GM23338 (cell line): Measurements from ENCODE around the gene RFPL2. TPM values are rescaled to one million over a fixed set of nuclear protein-coding genes. Genes with fewer than 3 reads are reported as not detected.

Source experiments
- ATAC-seq: fragments of 200-7000 bp; cut with Tn5 transposase; 3 replicates; pipeline ENCODE4 v1.9.1; 2020
- DNase-seq: peaks from one replicate; pipeline ENCODE4 v3.0.0-alpha.2; 2015; ENCODE audit warnings: low spot score
- H2AFZ ChIP-seq: fragments of 200-600 bp; sonication (generic); 2 replicates; pipeline ENCODE4 v1.8.0; 2016; ENCODE audit warnings: antibody characterized with exemption, mild to moderate bottlenecking, moderate library complexity
- H3F3A ChIP-seq: fragments of 200-600 bp; sonication (generic); replicated peaks from 2 replicates; pipeline ENCODE4 v1.8.0; 2017; ENCODE audit warnings: antibody characterized with exemption, mixed run types, low read depth
- H3K27ac ChIP-seq: fragments of 200-600 bp; sonication (generic); 2 replicates; pipeline ENCODE4 v1.6.1; 2016; ENCODE audit warnings: low read depth
- H3K27me3 ChIP-seq: fragments of 200-600 bp; sonication (generic); 2 replicates; pipeline ENCODE4 v1.8.0; 2016; ENCODE audit warnings: mild to moderate bottlenecking, mixed run types, moderate library complexity; ENCODE audit not compliant: insufficient read depth
- H3K36me3 ChIP-seq: fragments of 200-600 bp; sonication (generic); 2 replicates; pipeline ENCODE4 v1.8.0; 2016; ENCODE audit warnings: mild to moderate bottlenecking; ENCODE audit not compliant: insufficient read depth
- H3K4me1 ChIP-seq: fragments of 200-600 bp; sonication (generic); 2 replicates; pipeline ENCODE4 v1.8.0; 2016; ENCODE audit warnings: mild to moderate bottlenecking, moderate library complexity; ENCODE audit not compliant: insufficient read depth
- H3K4me2 ChIP-seq: fragments of 200-600 bp; sonication (generic); 2 replicates; pipeline ENCODE4 v1.7.1; 2017; ENCODE audit warnings: mixed run types
- H3K4me3 ChIP-seq: fragments of 200-600 bp; sonication (generic); 2 replicates; pipeline ENCODE4 v1.6.1; 2016; ENCODE audit warnings: mixed run types
- H3K79me2 ChIP-seq: fragments of 200-600 bp; sonication (generic); replicated peaks from 2 replicates; pipeline ENCODE4 v1.8.0; 2017; ENCODE audit warnings: mild to moderate bottlenecking; ENCODE audit not compliant: insufficient read depth
- H3K9me2 ChIP-seq: fragments of 200-600 bp; sonication (generic); 2 replicates; pipeline ENCODE4 v1.8.0; 2017; ENCODE audit not compliant: insufficient read depth
- H4K20me1 ChIP-seq: fragments of 200-600 bp; sonication (generic); replicated peaks from 2 replicates; pipeline ENCODE4 v1.8.0; 2017; ENCODE audit warnings: mild to moderate bottlenecking; ENCODE audit not compliant: insufficient read depth
- H3K27ac Mint-ChIP-seq: 2 replicates; pipeline ENCODE4 v1.8.0; 2020; ENCODE audit warnings: inconsistent platforms, mild to moderate bottlenecking, moderate library complexity, mixed read lengths
- H3K27me3 Mint-ChIP-seq: 3 replicates; pipeline ENCODE4 v1.8.0; 2022; ENCODE audit warnings: low read depth, mild to moderate bottlenecking, moderate library complexity, mixed read lengths, inconsistent platforms; ENCODE audit not compliant: insufficient read depth, poor library complexity
- H3K36me3 Mint-ChIP-seq: 3 replicates; pipeline ENCODE4 v1.8.0; 2021; ENCODE audit warnings: low read depth, mild to moderate bottlenecking, inconsistent platforms, moderate library complexity, mixed read lengths
- H3K4me1 Mint-ChIP-seq: 3 replicates; pipeline ENCODE4 v1.8.0; 2020; ENCODE audit warnings: mild to moderate bottlenecking, inconsistent platforms, mixed read lengths
- H3K4me3 Mint-ChIP-seq: 3 replicates; pipeline ENCODE4 v1.8.0; 2021; ENCODE audit warnings: moderate library complexity, mild to moderate bottlenecking, inconsistent platforms, mixed read lengths
- H3K9me3 Mint-ChIP-seq: 3 replicates; pipeline ENCODE4 v1.8.0; 2020; ENCODE audit warnings: moderate library complexity, mild to moderate bottlenecking, inconsistent platforms, mixed read lengths
- CREB1 ChIP-seq: fragments of 250-450 bp; sonication (Bioruptor Pico); IDR thresholded peaks from 2 replicates; pipeline ENCODE4 v1.5.0; 2020; ENCODE audit warnings: low read depth, mild to moderate bottlenecking, moderate library complexity
- NANOG ChIP-seq: IDR thresholded peaks from 2 replicates; pipeline ENCODE4 v1.6.1; 2016; ENCODE audit warnings: antibody characterized with exemption, borderline replicate concordance
- POLR2AphosphoS5 ChIP-seq: IDR thresholded peaks from 2 replicates; pipeline ENCODE4 v1.6.1; 2016; ENCODE audit warnings: antibody characterized with exemption, low read depth
- REST ChIP-seq: IDR thresholded peaks from one replicate; pipeline ENCODE4 v1.6.1; 2018; ENCODE audit warnings: antibody characterized with exemption; ENCODE audit not compliant: unreplicated experiment
- ZNF331 ChIP-seq: fragments of 250-450 bp; sonication (Bioruptor Pico); IDR thresholded peaks from 2 replicates; pipeline ENCODE4 v1.5.0; 2020; ENCODE audit warnings: low read depth, mild to moderate bottlenecking, moderate library complexity
- ZNF462 ChIP-seq: fragments of 250-450 bp; sonication (Bioruptor Pico); IDR thresholded peaks from 2 replicates; pipeline ENCODE4 v1.5.0; 2020; ENCODE audit warnings: mild to moderate bottlenecking, moderate library complexity
- polyA plus RNA-seq: library from polyadenylated mRNA; unstranded; fragments of >200 nt; fragmentation: Nextera tagmentation; extraction: Ambion mirVana; gene quantifications from 2 replicates; pipeline ENCODE4 v1.2.1, GENCODE V29; 2016
- total RNA-seq: library from RNA; depleted of rRNA; stranded (reverse); fragments of >200 nt; shearing (Covaris generic); gene quantifications from 2 replicates; pipeline ENCODE4 v1.2.3, GENCODE V29; 2014
- TF ChIP-seq, protein P1 (sequence below): IDR thresholded peaks from 2 replicates; pipeline ENCODE4 v1.6.1; 2016; ENCODE audit warnings: antibody characterized with exemption
- TF ChIP-seq, protein P2 (sequence below), 2 experiments: fragments of 200-600 bp in 1 of 2; sonication (generic) in 1 of 2; conservative IDR thresholded peaks; 2 replicates each; pipeline versions ENCODE4 v1.5.1 to v1.6.1; 2016 to 2017; ENCODE audit warnings: antibody characterized with exemption in 2 of 2, low read depth in 2 of 2, mild to moderate bottlenecking in 2 of 2, moderate library complexity in 1 of 2

Gene RFPL2
- total and polyA plus RNA-seq, 2 experiments from 2014 or later = 0.45 TPM; not detected in 1

DNA sequence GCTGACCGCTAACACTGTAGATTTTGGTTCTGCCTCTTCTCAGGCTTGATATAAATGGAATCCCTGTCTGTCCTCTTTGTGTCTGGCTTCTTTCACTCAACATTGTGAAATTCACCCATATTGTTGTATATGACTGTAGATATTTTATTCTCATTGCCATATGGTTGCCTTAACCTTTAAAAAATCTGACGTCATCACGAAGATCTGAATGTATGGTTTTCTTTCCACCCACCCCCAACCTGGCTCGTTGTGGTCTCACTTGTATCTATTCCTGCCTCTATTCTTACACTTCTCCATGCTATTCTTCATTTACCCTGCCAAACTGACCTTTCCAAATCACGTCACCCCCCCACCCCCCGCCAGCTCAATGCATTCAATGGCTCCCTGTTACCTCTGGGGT, 23.8 kb downstream of the RFPL2 start (continued):
- TF ChIP-seq, protein P1, sequence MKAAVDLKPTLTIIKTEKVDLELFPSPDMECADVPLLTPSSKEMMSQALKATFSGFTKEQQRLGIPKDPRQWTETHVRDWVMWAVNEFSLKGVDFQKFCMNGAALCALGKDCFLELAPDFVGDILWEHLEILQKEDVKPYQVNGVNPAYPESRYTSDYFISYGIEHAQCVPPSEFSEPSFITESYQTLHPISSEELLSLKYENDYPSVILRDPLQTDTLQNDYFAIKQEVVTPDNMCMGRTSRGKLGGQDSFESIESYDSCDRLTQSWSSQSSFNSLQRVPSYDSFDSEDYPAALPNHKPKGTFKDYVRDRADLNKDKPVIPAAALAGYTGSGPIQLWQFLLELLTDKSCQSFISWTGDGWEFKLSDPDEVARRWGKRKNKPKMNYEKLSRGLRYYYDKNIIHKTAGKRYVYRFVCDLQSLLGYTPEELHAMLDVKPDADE = no peak
- no peak for TF ChIP-seq CREB1
- no peak for TF ChIP-seq ZNF331 (CRISPR knock-in tag)
- TF ChIP-seq, protein P2, sequence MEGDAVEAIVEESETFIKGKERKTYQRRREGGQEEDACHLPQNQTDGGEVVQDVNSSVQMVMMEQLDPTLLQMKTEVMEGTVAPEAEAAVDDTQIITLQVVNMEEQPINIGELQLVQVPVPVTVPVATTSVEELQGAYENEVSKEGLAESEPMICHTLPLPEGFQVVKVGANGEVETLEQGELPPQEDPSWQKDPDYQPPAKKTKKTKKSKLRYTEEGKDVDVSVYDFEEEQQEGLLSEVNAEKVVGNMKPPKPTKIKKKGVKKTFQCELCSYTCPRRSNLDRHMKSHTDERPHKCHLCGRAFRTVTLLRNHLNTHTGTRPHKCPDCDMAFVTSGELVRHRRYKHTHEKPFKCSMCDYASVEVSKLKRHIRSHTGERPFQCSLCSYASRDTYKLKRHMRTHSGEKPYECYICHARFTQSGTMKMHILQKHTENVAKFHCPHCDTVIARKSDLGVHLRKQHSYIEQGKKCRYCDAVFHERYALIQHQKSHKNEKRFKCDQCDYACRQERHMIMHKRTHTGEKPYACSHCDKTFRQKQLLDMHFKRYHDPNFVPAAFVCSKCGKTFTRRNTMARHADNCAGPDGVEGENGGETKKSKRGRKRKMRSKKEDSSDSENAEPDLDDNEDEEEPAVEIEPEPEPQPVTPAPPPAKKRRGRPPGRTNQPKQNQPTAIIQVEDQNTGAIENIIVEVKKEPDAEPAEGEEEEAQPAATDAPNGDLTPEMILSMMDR (conservative IDR thresholded peaks at IDR 0.05; ENCODE audit: low read depth in 2 of 2) = no peak
- no peak for TF ChIP-seq POLR2AphosphoS5
- no peak for TF ChIP-seq NANOG

DNA sequence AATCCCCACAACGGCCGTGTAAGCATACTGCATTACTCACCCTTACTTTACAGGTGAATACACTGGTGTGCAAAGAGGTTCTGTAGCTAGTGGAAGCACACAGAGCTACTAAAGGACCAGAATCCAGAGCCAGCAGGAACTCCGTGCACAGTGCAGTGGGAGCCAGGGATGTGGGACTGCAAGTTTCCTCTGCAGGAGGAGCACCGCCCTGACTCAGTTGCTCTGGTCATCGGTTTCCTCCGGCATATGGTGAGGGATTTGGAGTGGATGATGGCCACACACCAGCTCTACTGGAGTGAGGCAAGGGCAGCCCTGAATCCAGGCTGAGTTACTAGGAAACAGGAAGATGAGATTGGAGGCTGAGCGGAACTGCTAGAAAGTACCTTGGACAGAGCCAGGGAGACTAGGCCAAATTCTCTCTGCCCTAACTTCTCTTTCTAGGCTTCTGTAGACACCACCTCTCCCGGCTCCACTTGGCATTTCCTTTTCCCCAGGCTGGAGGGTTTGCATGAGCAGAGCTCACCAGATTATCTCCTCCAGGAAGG, 27.6 kb downstream of the RFPL2 start:
- H3K79me2 ChIP-seq = no peaks in the 10 kb centered on the region
- H3K9me2 ChIP-seq = no peaks in the 10 kb centered on the region
- no peak overlapping the region for H3K4me3 Mint-ChIP-seq
- H3K4me1 Mint-ChIP-seq = peaks cover 12% of the 10 kb centered on the region
- no peak overlapping the region for H3K4me2 ChIP-seq
- H3K27me3 Mint-ChIP-seq = peaks cover 35% of the 10 kb centered on the region
- H3K9me3 Mint-ChIP-seq = no peaks in the 10 kb centered on the region
- no peaks in the 10 kb centered on the region for H3F3A ChIP-seq
- H3K27ac ChIP-seq = no peak overlapping the region
- H2AFZ ChIP-seq = no peak overlapping the region
- no peak for ATAC-seq
- peaks cover 37% of the 10 kb centered on the region for H3K27me3 ChIP-seq
- no peaks in the 10 kb centered on the region for H3K36me3 Mint-ChIP-seq
- no peak overlapping the region for H3K27ac Mint-ChIP-seq
- DNase-seq = peak; percentile 35
- H4K20me1 ChIP-seq = no peaks in the 10 kb centered on the region
- TF ChIP-seq ZNF462 (CRISPR knock-in tag) (no peak), REST (peak; percentile 77)
- no peak overlapping the region for H3K4me3 ChIP-seq
- H3K4me1 ChIP-seq = peaks cover 5% of the 10 kb centered on the region; the same call in 1 of the 2 replicates
- H3K36me3 ChIP-seq = no peaks in the 10 kb centered on the region
